HCT116 (cell line): Measurements from ENCODE around the gene RNU2-63P. TPM values are rescaled to one million over a fixed set of nuclear protein-coding genes. Genes with fewer than 3 reads are reported as not detected.
"Not testable (repeated sequence)": the region's sequence is repeated elsewhere in the genome, so short reads cannot be mapped to it uniquely, and the experiment has no call there.

Experiments used
- ATAC-seq: fragments of 200-7000 bp; cut with Tn5 transposase; 2 replicates; pipeline ENCODE4 v1.9.1; 2020; ENCODE audit warnings: mild to moderate bottlenecking, moderate library complexity
- BruUV-seq: library from RNA; stranded (reverse); fragments of 400-500 nt; replicated peaks from 2 replicates; lab custom pipeline; 2021; lab: Mats Ljungman, UMichigan
- CTCF ChIA-PET: fragments of 300-600 bp; sonication (Branson Sonifier 250); formaldehyde crosslinking; loops from one replicate; lab custom pipeline; 2021; ENCODE audit warnings: antibody characterized with exemption; lab: Charles Lee
- POLR2A ChIA-PET: fragments of 300-600, 350-600 bp; sonication (Branson Sonifier 250); formaldehyde crosslinking; loops from one replicate; lab custom pipeline; 2021; ENCODE audit warnings: antibody characterized with exemption; lab: Charles Lee
- RAD21 ChIA-PET, 2 experiments: fragments of 300-600 bp; sonication (Branson Sonifier 250); formaldehyde crosslinking; loops; one replicate each; lab custom pipeline; 2023; ENCODE audit warnings: low total read pairs in 2 of 2; ENCODE audit not compliant: uncharacterized antibody in 2 of 2, unreplicated experiment in 2 of 2, low non-redundant PET in 1 of 2; lab: Charles Lee
- DNase-seq: peaks from one replicate; pipeline ENCODE4 v3.0.0-alpha.2; 2010; ENCODE audit warnings: low read depth, low spot score
- H2AFZ ChIP-seq: fragments of 200-600 bp; shearing (Covaris generic), sonication (generic); 2 replicates; pipeline ENCODE4 v1.6.1; 2017; ENCODE audit warnings: low read depth, mixed run types, mixed read lengths, antibody characterized with exemption, low read length; ENCODE audit not compliant: poor library complexity, severe bottlenecking
- H3K27ac ChIP-seq: 2 replicates; pipeline ENCODE4 v1.5.1; 2012; ENCODE audit warnings: low read depth, low read length
- H3K27me3 ChIP-seq: fragments of 200-600 bp; sonication (generic); 2 replicates; pipeline ENCODE4 v1.6.1; 2016; ENCODE audit warnings: mixed run types, low read length, mixed read lengths; ENCODE audit not compliant: insufficient read depth
- H3K36me3 ChIP-seq, 2 experiments: fragments of 200-500 bp in 1 of 2; fragments of 200-600 bp in 1 of 2; sonication (Bioruptor generic) in 1 of 2; sonication (generic) in 1 of 2; 2 replicates each; pipeline versions ENCODE4 v1.5.1 to v1.6.1; 2014 to 2016; ENCODE audit warnings: low read length in 2 of 2, inconsistent platforms in 1 of 2, mixed read lengths in 1 of 2, mixed run types in 1 of 2; ENCODE audit not compliant: insufficient read depth in 2 of 2, control insufficient read depth in 1 of 2
- H3K4me1 ChIP-seq, 2 experiments: fragments of 200-600 bp in 1 of 2; sonication (generic) in 1 of 2; 2 replicates each; pipeline versions ENCODE4 v1.5.1 to v1.6.1; 2012 to 2017; ENCODE audit warnings: low read length in 2 of 2, inconsistent platforms in 1 of 2, mild to moderate bottlenecking in 1 of 2, mixed read lengths in 1 of 2, mixed run types in 1 of 2, moderate library complexity in 1 of 2; ENCODE audit not compliant: insufficient read depth in 2 of 2, control insufficient read depth in 1 of 2
- H3K4me2 ChIP-seq: fragments of 200-600 bp; sonication (generic); 2 replicates; pipeline ENCODE4 v1.6.1; 2017; ENCODE audit warnings: mixed run types, low read length, mixed read lengths
- H3K4me3 ChIP-seq, 2 experiments: fragments of 200-600 bp in 1 of 2; sonication (generic) in 1 of 2; replicated peaks in 1 of 2; 2 replicates each; pipeline ENCODE4 v1.5.1; 2011 to 2016; ENCODE audit warnings: low read length in 2 of 2, control low read depth in 1 of 2, low read depth in 1 of 2, mild to moderate bottlenecking in 1 of 2, mixed read lengths in 1 of 2, mixed run types in 1 of 2
- H3K79me2 ChIP-seq: fragments of 200-600 bp; sonication (generic); 2 replicates; pipeline ENCODE4 v1.6.1; 2017; ENCODE audit warnings: mild to moderate bottlenecking, mixed run types, low read length, moderate library complexity, mixed read lengths; ENCODE audit not compliant: insufficient read depth
- H3K9ac ChIP-seq: fragments of 200-600 bp; sonication (generic); 2 replicates; pipeline ENCODE4 v1.6.1; 2016; ENCODE audit warnings: low read length, mixed read lengths
- H3K9me2 ChIP-seq: fragments of 200-600 bp; sonication (generic), shearing (Covaris generic); 2 replicates; pipeline ENCODE4 v1.6.1; 2017; ENCODE audit warnings: mixed run types, mild to moderate bottlenecking, moderate library complexity; ENCODE audit not compliant: insufficient read depth
- H3K9me3 ChIP-seq, 2 experiments: fragments of 200-500 bp in 1 of 2; fragments of 200-600 bp in 1 of 2; sonication (Bioruptor generic) in 1 of 2; sonication (generic) in 1 of 2; 2 replicates each; pipeline ENCODE4 v1.6.1; 2014 to 2017; ENCODE audit warnings: low read length in 2 of 2, mixed read lengths in 2 of 2, inconsistent platforms in 1 of 2, low read depth in 1 of 2, mild to moderate bottlenecking in 1 of 2, mixed run types in 1 of 2, moderate library complexity in 1 of 2; ENCODE audit not compliant: control insufficient read depth in 1 of 2, insufficient read depth in 1 of 2
- H4K20me1 ChIP-seq: fragments of 200-600 bp; sonication (generic), shearing (Covaris generic); 2 replicates; pipeline ENCODE4 v1.6.1; 2017; ENCODE audit warnings: mixed run types, mild to moderate bottlenecking, moderate library complexity; ENCODE audit not compliant: insufficient read depth
- CBX3 ChIP-seq: IDR thresholded peaks from 2 replicates; pipeline ENCODE4 v1.6.1; 2012; ENCODE audit warnings: low read depth
- CEBPB ChIP-seq: IDR thresholded peaks from 2 replicates; pipeline ENCODE4 v1.6.1; 2012; ENCODE audit warnings: low read depth
- EGR1 ChIP-seq: IDR thresholded peaks from 2 replicates; pipeline ENCODE4 v1.6.1; 2012; ENCODE audit warnings: low read depth
- EZH2phosphoT487 ChIP-seq: fragments of 200-600 bp; IDR thresholded peaks from 2 replicates; pipeline ENCODE4 v1.6.1; 2018; ENCODE audit warnings: antibody characterized with exemption, borderline replicate concordance
- FOSL1 ChIP-seq: IDR thresholded peaks from 2 replicates; pipeline ENCODE4 v1.6.1; 2012; ENCODE audit warnings: low read depth
- POLR2AphosphoS5 ChIP-seq: IDR thresholded peaks from 2 replicates; pipeline ENCODE4 v1.6.1; 2011; ENCODE audit warnings: mild to moderate bottlenecking, low read depth, low read length, moderate library complexity
- RAD21 ChIP-seq: IDR thresholded peaks from 2 replicates; pipeline ENCODE4 v1.6.1; 2012; ENCODE audit warnings: low read depth, mild to moderate bottlenecking
- SIN3A ChIP-seq: IDR thresholded peaks from 2 replicates; pipeline ENCODE4 v1.6.1; 2012; ENCODE audit warnings: low read depth
- SP1 ChIP-seq: IDR thresholded peaks from 2 replicates; pipeline ENCODE4 v1.6.1; 2012; ENCODE audit warnings: low read depth
- YY1 ChIP-seq: IDR thresholded peaks from 2 replicates; pipeline ENCODE4 v1.6.1; 2011; ENCODE audit warnings: low read length, low read depth, moderate library complexity, mild to moderate bottlenecking; ENCODE audit not compliant: insufficient replicate concordance; ENCODE audit errors: extremely low read depth
- ZFX ChIP-seq: fragments of 450-650 bp; IDR thresholded peaks from 2 replicates; pipeline ENCODE4 v1.6.1; 2017
- intact Hi-C: fragments of 100-400 bp; cut with micrococcal nuclease; formaldehyde crosslinking; loops from 2 replicates; pipeline ENCODE4 v1.10.0; 2022
- total RNA-seq: library from RNA; stranded (reverse); gene quantifications from one replicate; pipeline ENCODE4 v1.2.1, GENCODE V29; 2021; ENCODE audit not compliant: unreplicated experiment
- TF ChIP-seq, protein P1 (sequence below): IDR thresholded peaks from 2 replicates; pipeline ENCODE4 v1.6.1; 2012
- TF ChIP-seq, protein P2 (sequence below), 3 experiments: fragments of 200-600 bp in 1 of 3; sonication (generic) in 1 of 3; IDR thresholded peaks in 2 of 3; conservative IDR thresholded peaks in 1 of 3; 2 replicates each; pipeline ENCODE4 v1.5.1; 2012 to 2017; ENCODE audit warnings: low read depth in 2 of 3, low read length in 2 of 3, antibody characterized with exemption in 1 of 3, borderline replicate concordance in 1 of 3, control low read depth in 1 of 3, mild to moderate bottlenecking in 1 of 3, mixed read lengths in 1 of 3, mixed run types in 1 of 3, moderate library complexity in 1 of 3; ENCODE audit not compliant: insufficient read depth in 1 of 3

The RNU2-63P gene
- total RNA-seq, 1 experiment from 2014 or later: 7.4 TPM

DNA sequence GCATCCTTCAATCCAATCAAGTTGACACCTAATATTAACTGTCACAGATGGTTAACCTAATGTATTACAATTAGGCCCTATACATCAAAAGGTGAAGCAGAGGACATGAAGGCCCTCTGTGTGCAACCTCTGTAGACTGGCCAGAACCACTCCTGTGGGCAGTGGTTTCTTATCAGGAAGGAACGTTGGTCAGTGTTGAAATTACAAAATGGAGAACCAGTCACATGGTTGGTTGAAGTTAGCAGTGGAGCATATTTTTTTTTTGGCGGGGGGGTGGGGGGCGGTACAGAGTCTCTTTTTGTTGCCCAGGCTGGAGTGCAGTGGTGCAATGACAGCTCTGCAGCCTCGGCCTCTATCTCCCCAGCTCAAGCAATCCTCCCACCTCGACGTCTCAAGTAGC is 19.8 kb downstream of the RNU2-63P start (continued):
- TF ChIP-seq CEBPB (no peak), YY1 (no peak), EZH2phosphoT487 (no peak), POLR2AphosphoS5 (no peak), ZFX (no peak), FOSL1 (no peak), CBX3 (no peak), EGR1 (no peak)
- TF ChIP-seq, protein P1, sequence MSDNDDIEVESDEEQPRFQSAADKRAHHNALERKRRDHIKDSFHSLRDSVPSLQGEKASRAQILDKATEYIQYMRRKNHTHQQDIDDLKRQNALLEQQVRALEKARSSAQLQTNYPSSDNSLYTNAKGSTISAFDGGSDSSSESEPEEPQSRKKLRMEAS: no peak

DNA sequence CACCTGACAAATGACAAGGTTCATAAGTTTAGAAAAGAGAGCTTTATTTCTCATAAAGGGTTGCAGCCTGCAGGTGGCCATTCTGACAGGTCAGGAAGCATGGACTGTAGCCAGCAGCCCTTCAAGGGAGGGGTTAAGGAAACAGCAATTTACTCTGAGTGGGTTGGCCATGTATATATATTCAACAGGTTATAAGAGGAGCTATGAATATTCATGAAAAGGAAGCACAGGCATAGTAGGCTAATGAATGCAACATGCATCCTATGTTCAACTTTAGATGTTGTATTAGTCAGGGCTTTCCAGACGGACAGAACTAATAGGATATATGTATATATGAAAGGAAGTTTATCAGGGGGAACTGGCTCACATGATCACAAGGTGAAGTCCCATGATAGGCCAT is 20.6 kb downstream of the RNU2-63P start:
- H3K4me1 ChIP-seq: no peaks in the 10 kb centered on the region
- no peak for TF ChIP-seq SIN3A
- TF ChIP-seq, protein P2, sequence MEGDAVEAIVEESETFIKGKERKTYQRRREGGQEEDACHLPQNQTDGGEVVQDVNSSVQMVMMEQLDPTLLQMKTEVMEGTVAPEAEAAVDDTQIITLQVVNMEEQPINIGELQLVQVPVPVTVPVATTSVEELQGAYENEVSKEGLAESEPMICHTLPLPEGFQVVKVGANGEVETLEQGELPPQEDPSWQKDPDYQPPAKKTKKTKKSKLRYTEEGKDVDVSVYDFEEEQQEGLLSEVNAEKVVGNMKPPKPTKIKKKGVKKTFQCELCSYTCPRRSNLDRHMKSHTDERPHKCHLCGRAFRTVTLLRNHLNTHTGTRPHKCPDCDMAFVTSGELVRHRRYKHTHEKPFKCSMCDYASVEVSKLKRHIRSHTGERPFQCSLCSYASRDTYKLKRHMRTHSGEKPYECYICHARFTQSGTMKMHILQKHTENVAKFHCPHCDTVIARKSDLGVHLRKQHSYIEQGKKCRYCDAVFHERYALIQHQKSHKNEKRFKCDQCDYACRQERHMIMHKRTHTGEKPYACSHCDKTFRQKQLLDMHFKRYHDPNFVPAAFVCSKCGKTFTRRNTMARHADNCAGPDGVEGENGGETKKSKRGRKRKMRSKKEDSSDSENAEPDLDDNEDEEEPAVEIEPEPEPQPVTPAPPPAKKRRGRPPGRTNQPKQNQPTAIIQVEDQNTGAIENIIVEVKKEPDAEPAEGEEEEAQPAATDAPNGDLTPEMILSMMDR (IDR thresholded peaks at IDR 0.05 in 2 of 3, conservative IDR thresholded peaks at IDR 0.05 in 1 of 3; ENCODE audit: borderline replicate concordance in 1 of 3, insufficient read depth in 1 of 3, low read depth in 2 of 3, low read length in 2 of 3): no peak
- no peak for TF ChIP-seq RAD21
- TF ChIP-seq EZH2phosphoT487: no peak
- TF ChIP-seq SP1: no peak
- RAD21 ChIA-PET: no interaction called here
- CTCF ChIA-PET: no interaction called here
- no peaks in the 10 kb centered on the region for H3K79me2 ChIP-seq
- H3K4me3 ChIP-seq: no peak overlapping the region
- no TSS peak for BruUV-seq
- no peak overlapping the region for H3K4me2 ChIP-seq
- H2AFZ ChIP-seq: no peak overlapping the region
- intact Hi-C loops: no loop called here
- H4K20me1 ChIP-seq: no peaks in the 10 kb centered on the region
- ATAC-seq: no peak
- H3K27ac ChIP-seq: no peak overlapping the region
- H3K36me3 ChIP-seq: no peaks in the 10 kb centered on the region
- H3K9me2 ChIP-seq: no peaks in the 10 kb centered on the region
- no peaks in the 10 kb centered on the region for H3K27me3 ChIP-seq
- H3K9ac ChIP-seq: no peak overlapping the region
- no peak for DNase-seq
- POLR2A ChIA-PET: no interaction called here
- H3K9me3 ChIP-seq: no peaks in the 10 kb centered on the region

DNA sequence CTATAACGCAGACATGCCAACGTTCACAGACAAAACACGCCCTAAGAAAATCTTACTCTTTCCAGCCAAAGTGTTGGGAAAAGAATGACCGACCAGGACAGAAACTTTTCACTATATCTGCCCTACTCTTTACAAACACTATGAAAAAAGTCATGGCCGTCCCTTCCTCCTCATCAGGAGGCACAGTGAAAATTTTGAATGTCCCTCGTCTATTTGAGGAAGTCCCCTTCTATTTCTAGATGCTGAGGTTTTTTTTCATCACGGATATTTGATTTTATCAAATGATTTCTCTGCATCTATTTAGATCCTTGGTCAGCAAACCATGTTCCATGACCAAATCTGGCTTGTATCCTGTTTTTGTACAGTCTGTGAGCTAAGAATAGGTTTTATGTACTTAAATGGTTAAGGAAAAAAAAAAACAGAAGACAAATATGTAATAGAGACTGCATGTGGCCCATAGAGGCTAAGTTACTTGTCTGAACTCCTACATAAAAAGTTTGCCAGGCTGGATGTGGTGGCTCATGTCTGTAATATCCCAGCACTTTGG is 22.0 kb downstream of the RNU2-63P start:
- DNase-seq, RAD21 ChIA-PET, POLR2A ChIA-PET, H3K9ac ChIP-seq, H3K27ac ChIP-seq, H4K20me1 ChIP-seq, H3K9me2 ChIP-seq, H3K36me3 ChIP-seq, H3K4me1 ChIP-seq, ATAC-seq, H3K9me3 ChIP-seq, H3K4me2 ChIP-seq, H3K79me2 ChIP-seq, BruUV-seq, CTCF ChIA-PET, H2AFZ ChIP-seq, H3K4me3 ChIP-seq, H3K27me3 ChIP-seq, intact Hi-C loops: not testable (repeated sequence)

DNA sequence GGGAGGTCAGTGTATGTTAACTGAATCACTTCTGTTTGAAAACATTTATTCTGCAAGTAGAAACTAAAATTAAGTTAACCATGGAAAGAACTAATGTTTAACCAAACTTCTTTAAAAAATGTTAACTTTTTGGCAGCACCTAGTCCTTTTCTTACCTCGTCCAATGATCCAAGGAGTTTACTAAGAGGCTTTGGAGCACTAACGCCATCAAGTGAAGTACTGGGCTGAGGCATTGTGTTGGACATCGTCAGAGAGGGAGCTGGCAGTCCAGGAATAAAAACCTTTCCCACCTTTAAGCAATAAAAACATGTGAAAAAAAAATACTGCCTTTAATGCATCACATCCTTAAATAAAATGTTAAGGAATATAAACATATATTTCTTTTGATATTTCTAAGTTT is 23.8 kb downstream of the RNU2-63P start:
- intact Hi-C loops, H3K9ac ChIP-seq, H2AFZ ChIP-seq, H3K79me2 ChIP-seq, H3K9me3 ChIP-seq, H3K4me3 ChIP-seq, H3K4me1 ChIP-seq, H3K9me2 ChIP-seq, POLR2A ChIA-PET, CTCF ChIA-PET, H3K36me3 ChIP-seq, H3K4me2 ChIP-seq, BruUV-seq, DNase-seq, H3K27ac ChIP-seq, H4K20me1 ChIP-seq, H3K27me3 ChIP-seq: not testable (repeated sequence)
- RAD21 ChIA-PET: interaction anchor here in 1 of 2 experiments (0.7 kb wide), 1 partner anchor 140 kb away, joined by 4 read pairs; no protein-coding TSS in a partner anchor
- peak; percentile 44; the same call in 1 of the 2 replicates for ATAC-seq
